ENCODE measurements around the gene TOMM20. TPM values are rescaled to one million over a fixed set of nuclear protein-coding genes. Genes with fewer than 3 reads are reported as not detected.

The TOMM20 gene
- total RNA-seq, 1 donor from 2014 or later, result 212 TPM

DNA sequence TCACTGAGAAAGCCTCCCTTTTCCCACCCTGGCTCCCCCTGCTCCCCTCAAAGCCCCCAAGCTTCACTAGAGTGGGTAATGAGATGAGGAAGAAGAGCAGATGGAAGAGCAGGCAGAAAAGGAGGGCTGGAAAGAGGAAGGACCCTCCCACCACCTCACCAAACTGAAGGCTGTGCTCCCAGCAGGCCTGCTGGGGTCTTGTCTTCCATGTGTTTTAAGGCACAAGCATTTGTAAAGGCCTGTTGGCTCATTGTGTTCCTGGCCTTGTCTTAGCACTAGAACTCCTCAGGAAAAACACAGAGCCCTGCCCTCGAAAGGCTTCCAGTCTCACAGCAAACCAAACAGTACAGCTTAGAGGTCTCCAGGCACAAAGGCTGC lies 51.5 kb downstream of the TOMM20 start:
- Histone ChIP-seq H4K20me1 (ENCODE audit: low read depth) (no peaks in the 10 kb centered on the region), H3K27ac (no peak overlapping the region), H3K4me3 (no peak overlapping the region), H3K4me1 (peaks cover 25% of the 10 kb centered on the region), H3F3A (ENCODE audit: low read depth) (peaks cover 36% of the 10 kb centered on the region), H3K9ac (no peak overlapping the region), H3K27me3 (no peaks in the 10 kb centered on the region), H3K36me3 (no peaks in the 10 kb centered on the region), H3K79me2 (ENCODE audit: low read depth) (no peaks in the 10 kb centered on the region), H3K4me2 (no peak overlapping the region), H2AFZ (replicated peaks) (no peak overlapping the region), H3K9me3 (ENCODE audit: low read depth) (no peaks in the 10 kb centered on the region)
- TF ChIP-seq EZH2 (IDR thresholded peaks at IDR 0.05) (no peak), EZH2phosphoT487 (IDR thresholded peaks at IDR 0.05) (no peak)
- TF ChIP-seq, protein P1, sequence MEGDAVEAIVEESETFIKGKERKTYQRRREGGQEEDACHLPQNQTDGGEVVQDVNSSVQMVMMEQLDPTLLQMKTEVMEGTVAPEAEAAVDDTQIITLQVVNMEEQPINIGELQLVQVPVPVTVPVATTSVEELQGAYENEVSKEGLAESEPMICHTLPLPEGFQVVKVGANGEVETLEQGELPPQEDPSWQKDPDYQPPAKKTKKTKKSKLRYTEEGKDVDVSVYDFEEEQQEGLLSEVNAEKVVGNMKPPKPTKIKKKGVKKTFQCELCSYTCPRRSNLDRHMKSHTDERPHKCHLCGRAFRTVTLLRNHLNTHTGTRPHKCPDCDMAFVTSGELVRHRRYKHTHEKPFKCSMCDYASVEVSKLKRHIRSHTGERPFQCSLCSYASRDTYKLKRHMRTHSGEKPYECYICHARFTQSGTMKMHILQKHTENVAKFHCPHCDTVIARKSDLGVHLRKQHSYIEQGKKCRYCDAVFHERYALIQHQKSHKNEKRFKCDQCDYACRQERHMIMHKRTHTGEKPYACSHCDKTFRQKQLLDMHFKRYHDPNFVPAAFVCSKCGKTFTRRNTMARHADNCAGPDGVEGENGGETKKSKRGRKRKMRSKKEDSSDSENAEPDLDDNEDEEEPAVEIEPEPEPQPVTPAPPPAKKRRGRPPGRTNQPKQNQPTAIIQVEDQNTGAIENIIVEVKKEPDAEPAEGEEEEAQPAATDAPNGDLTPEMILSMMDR (IDR thresholded peaks at IDR 0.05), result no peak
- Mint-ChIP-seq H3K27ac (no peak overlapping the region), H3K36me3 (no peaks in the 10 kb centered on the region), H3K4me1 (peaks cover 31% of the 10 kb centered on the region), H3K4me3 (no peak overlapping the region), H3K27me3 (ENCODE audit: insufficient read depth, low read depth) (peaks cover 8% of the 10 kb centered on the region), H3K9me3 (no peaks in the 10 kb centered on the region)
- no peak for DNase-seq (ENCODE audit: low spot score)

DNA sequence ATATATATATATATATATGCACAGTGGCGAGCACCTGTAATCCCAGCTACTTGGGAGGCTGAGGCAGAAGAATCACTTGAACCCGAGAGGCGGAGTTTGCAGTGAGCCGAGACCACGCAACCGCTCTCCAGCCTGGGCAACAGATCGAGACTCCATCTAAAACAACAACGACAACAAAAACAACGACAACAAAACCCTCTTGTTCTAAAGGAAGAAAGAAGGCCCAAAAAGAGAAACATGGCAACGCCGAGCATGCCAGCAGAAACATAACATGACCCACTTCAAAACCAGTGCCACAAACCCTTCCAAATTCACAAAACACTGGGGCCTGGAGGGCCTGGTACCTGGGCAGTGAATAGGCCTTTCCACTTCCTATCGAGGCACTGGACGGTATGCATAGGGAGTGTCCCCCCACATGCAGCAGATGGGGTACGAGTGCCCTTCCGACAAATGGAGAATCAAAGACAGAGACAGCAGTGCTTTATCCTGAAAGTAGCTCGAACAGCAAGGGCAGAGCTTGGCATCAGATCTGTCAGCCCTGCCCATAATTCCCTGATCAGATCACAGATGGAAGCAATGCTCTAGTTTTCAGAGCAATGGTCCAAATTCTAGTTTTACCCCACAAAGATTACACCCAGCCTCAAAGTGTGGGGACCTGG lies 52.0 kb downstream of the TOMM20 start:
- peaks cover 32% of the 10 kb centered on the region for H3K4me1 Mint-ChIP-seq
- Histone ChIP-seq H3K4me2 (no peak overlapping the region), H2AFZ (replicated peaks) (no peak overlapping the region), H3K9ac (no peak overlapping the region), H3K27ac (no peak overlapping the region), H3K36me3 (no peaks in the 10 kb centered on the region), H3K9me3 (ENCODE audit: low read depth) (no peaks in the 10 kb centered on the region), H3K4me3 (no peak overlapping the region), H3K4me1 (peaks cover 25% of the 10 kb centered on the region), H3K27me3 (no peaks in the 10 kb centered on the region), H3F3A (ENCODE audit: low read depth) (peaks cover 36% of the 10 kb centered on the region), H3K79me2 (ENCODE audit: low read depth) (no peaks in the 10 kb centered on the region), H4K20me1 (ENCODE audit: low read depth) (no peaks in the 10 kb centered on the region)
- peak overlapping the region; percentile 88 for H3K27ac Mint-ChIP-seq
- no peak overlapping the region for H3K4me3 Mint-ChIP-seq
- no peaks in the 10 kb centered on the region for H3K9me3 Mint-ChIP-seq
- no peak for DNase-seq (ENCODE audit: low spot score)
- H3K36me3 Mint-ChIP-seq, result no peaks in the 10 kb centered on the region
- H3K27me3 Mint-ChIP-seq (ENCODE audit: insufficient read depth, low read depth), result peaks cover 8% of the 10 kb centered on the region
- TF ChIP-seq, protein P1 (IDR thresholded peaks at IDR 0.05), result no peak
- TF ChIP-seq EZH2 (IDR thresholded peaks at IDR 0.05), result no peak
- TF ChIP-seq EZH2phosphoT487 (IDR thresholded peaks at IDR 0.05), result no peak

DNA sequence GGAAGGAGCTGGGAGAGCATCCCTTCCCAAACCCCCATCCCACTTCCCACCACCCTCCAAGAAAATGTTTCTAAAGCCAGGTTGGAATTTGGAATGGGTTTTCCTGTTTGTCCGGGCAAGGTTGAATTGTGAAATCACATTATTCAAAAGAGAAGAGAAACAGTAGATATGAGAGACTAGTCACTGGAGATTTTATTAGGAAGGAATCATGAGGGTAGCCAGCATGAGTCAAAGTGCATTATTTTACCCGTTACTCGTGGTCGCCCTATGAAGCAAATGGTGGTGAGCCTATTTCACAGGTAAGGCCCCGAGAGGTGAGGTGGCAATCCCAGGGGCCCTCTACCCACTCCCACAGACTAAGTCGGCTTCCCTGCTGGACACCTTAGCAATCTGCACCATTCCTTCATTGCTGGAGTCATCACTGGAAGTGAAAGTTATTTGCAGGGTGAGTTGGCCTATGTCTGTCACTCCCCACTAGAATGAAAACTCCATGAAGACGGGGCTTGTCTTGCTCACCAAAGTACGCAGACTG lies 52.8 kb downstream of the TOMM20 start:
- no peaks in the 10 kb centered on the region for H3K36me3 ChIP-seq
- TF ChIP-seq EZH2phosphoT487 (IDR thresholded peaks at IDR 0.05) (no peak), EZH2 (IDR thresholded peaks at IDR 0.05) (no peak)
- TF ChIP-seq, protein P1 (IDR thresholded peaks at IDR 0.05), result no peak
- peaks cover 8% of the 10 kb centered on the region for H3K27me3 Mint-ChIP-seq (ENCODE audit: insufficient read depth, low read depth)
- H3K27ac Mint-ChIP-seq, result no peak overlapping the region
- peaks cover 36% of the 10 kb centered on the region for H3F3A ChIP-seq (ENCODE audit: low read depth)
- H3K9me3 ChIP-seq (ENCODE audit: low read depth), result no peaks in the 10 kb centered on the region
- H3K27ac ChIP-seq, result no peak overlapping the region
- H3K9me3 Mint-ChIP-seq, result no peaks in the 10 kb centered on the region
- no peak overlapping the region for H3K4me2 ChIP-seq
- H3K27me3 ChIP-seq, result no peaks in the 10 kb centered on the region
- H3K36me3 Mint-ChIP-seq, result no peaks in the 10 kb centered on the region
- DNase-seq (ENCODE audit: low spot score), result no peak
- H3K4me3 ChIP-seq, result no peak overlapping the region
- no peak overlapping the region for H2AFZ ChIP-seq (replicated peaks)
- no peaks in the 10 kb centered on the region for H4K20me1 ChIP-seq (ENCODE audit: low read depth)
- no peaks in the 10 kb centered on the region for H3K79me2 ChIP-seq (ENCODE audit: low read depth)
- peaks cover 25% of the 10 kb centered on the region for H3K4me1 ChIP-seq
- H3K4me1 Mint-ChIP-seq, result peaks cover 27% of the 10 kb centered on the region
- H3K4me3 Mint-ChIP-seq, result peak overlapping the region; percentile 16
- H3K9ac ChIP-seq, result no peak overlapping the region

Measured in neural progenitor cell (in vitro differentiated cells).